Activated CD4-positive, alpha-beta T cell treated with anti-CD3 and anti-CD28 coated beads, Interleukin-2, amount 10 ng/mL, durations not matched to agents 24 days and 14 days (primary cell): ENCODE results near the gene CDH15. TPM values are rescaled to one million over a fixed set of nuclear protein-coding genes. Genes with fewer than 3 reads are reported as not detected.

Experiments used
- DNase-seq: peaks from one replicate; pipeline ENCODE4 v3.0.0; 2022
- H3K27ac Mint-ChIP-seq: one replicate; pipeline ENCODE4 v1.8.0; 2022; ENCODE audit warnings: mild to moderate bottlenecking, mixed read lengths
- H3K27me3 Mint-ChIP-seq: one replicate; pipeline ENCODE4 v1.8.0; 2022; ENCODE audit warnings: mixed read lengths
- H3K36me3 Mint-ChIP-seq: one replicate; pipeline ENCODE4 v1.8.0; 2022; ENCODE audit warnings: low read depth, mild to moderate bottlenecking, mixed read lengths
- H3K4me1 Mint-ChIP-seq: one replicate; pipeline ENCODE4 v1.8.0; 2021; ENCODE audit warnings: mixed read lengths
- H3K4me3 Mint-ChIP-seq: one replicate; pipeline ENCODE4 v1.8.0; 2022; ENCODE audit warnings: mild to moderate bottlenecking, moderate library complexity, mixed read lengths
- H3K9me3 Mint-ChIP-seq: one replicate; pipeline ENCODE4 v1.8.0; 2021; ENCODE audit warnings: mixed read lengths
- intact Hi-C: fragments of 100-400 bp; cut with micrococcal nuclease; formaldehyde crosslinking; loops from one replicate; pipeline ENCODE4 v1.15.1; 2023
- total RNA-seq: library from RNA; stranded (reverse); gene quantifications from 2 replicates; pipeline ENCODE4 v1.2.3, GENCODE V29; 2022

The CDH15 gene
- total RNA-seq, 1 donor from 2014 or later: not detected

GRCh38 chr16:89209522-89210044, 38.0 kb downstream of the CDH15 start:
- no peaks in the 10 kb centered on the region for H3K9me3 Mint-ChIP-seq
- H3K4me3 Mint-ChIP-seq: no peak overlapping the region
- DNase-seq: no peak
- H3K4me1 Mint-ChIP-seq: no peaks in the 10 kb centered on the region
- peaks cover 2% of the 10 kb centered on the region for H3K27me3 Mint-ChIP-seq
- intact Hi-C loops: loop anchor here (10.0 kb wide), 1 partner anchor 115 kb away; the partner anchor contains the start of gene ACSF3
- H3K27ac Mint-ChIP-seq: no peak overlapping the region
- H3K36me3 Mint-ChIP-seq: no peaks in the 10 kb centered on the region

GRCh38 chr16:89210165-89210903, 38.8 kb downstream of the CDH15 start:
- Mint-ChIP-seq H3K27ac (no peak overlapping the region), H3K27me3 (peaks cover 1% of the 10 kb centered on the region), H3K4me3 (no peak overlapping the region), H3K9me3 (no peaks in the 10 kb centered on the region), H3K4me1 (no peaks in the 10 kb centered on the region), H3K36me3 (no peaks in the 10 kb centered on the region)
- intact Hi-C loops: loop anchor here (10.0 kb wide), 1 partner anchor 116 kb away; the partner anchor contains the start of gene ACSF3
- no peak for DNase-seq

DNA sequence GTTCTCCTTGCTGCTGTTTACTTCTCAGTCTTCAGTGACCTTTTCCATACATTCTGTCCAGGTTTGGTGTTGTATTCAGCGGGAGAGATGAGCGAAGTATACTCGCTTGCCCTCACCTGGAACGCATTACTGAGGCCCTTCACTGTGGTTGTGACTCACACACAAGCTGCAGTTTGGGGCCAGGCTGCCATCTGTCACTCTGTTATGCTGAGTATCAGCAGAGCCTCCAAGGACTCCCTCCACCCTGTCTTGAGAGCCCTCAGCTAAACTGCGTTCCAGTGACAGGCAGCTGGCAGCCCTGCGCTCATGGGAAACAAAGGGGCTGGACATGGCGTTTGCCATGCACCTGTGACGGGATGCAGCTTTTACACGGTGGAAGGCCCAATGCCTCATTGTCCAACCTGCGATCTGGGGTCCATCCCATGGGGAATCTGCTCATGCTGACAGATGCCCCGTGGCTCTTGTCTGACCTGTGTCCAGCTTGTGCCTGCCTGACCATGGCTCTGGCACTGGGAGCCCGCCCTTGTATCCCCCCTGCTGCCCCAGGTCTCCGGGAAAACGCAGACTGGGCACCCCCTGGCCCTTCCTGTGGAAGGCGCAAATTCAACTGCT, 39.5 kb downstream of the CDH15 start:
- peaks cover 1% of the 10 kb centered on the region for H3K27me3 Mint-ChIP-seq
- H3K27ac Mint-ChIP-seq: no peak overlapping the region
- no peak for DNase-seq
- H3K9me3 Mint-ChIP-seq: no peaks in the 10 kb centered on the region
- no peaks in the 10 kb centered on the region for H3K4me1 Mint-ChIP-seq
- intact Hi-C loops: loop anchor here (10.0 kb wide), 1 partner anchor 116 kb away; the partner anchor contains the start of gene ACSF3
- H3K36me3 Mint-ChIP-seq: no peaks in the 10 kb centered on the region
- H3K4me3 Mint-ChIP-seq: no peak overlapping the region

- H3K9me3 Mint-ChIP-seq: no peaks in the 10 kb centered on the region
- peak overlapping the region; percentile 92 for H3K4me3 Mint-ChIP-seq
- intact Hi-C loops: loop anchor here (1.0 to 10.0 kb wide), 8 partner anchors 24 to 469 kb away; partner anchors contain the start of genes ACSF3, APRT, CDH15 and SPG7
- DNase-seq: peak; percentile 94
- H3K36me3 Mint-ChIP-seq: peaks cover 3% of the 10 kb centered on the region
- H3K4me1 Mint-ChIP-seq: peaks cover 16% of the 10 kb centered on the region
- peak overlapping the region; percentile 40 for H3K27ac Mint-ChIP-seq
- H3K27me3 Mint-ChIP-seq: peaks cover 2% of the 10 kb centered on the region
Measured at GRCh38 chr16:89216315-89217137, 45.0 kb downstream of the CDH15 start.

GRCh38 chr16:89217138-89217387, 45.5 kb downstream of the CDH15 start:
- H3K27me3 Mint-ChIP-seq: peaks cover 2% of the 10 kb centered on the region
- no peaks in the 10 kb centered on the region for H3K9me3 Mint-ChIP-seq
- peaks cover 7% of the 10 kb centered on the region for H3K36me3 Mint-ChIP-seq
- peak overlapping the region; percentile 92 for H3K4me3 Mint-ChIP-seq
- no peak for DNase-seq
- intact Hi-C loops: loop anchor here (1.0 to 10.0 kb wide), 5 partner anchors 23 to 470 kb away; partner anchors contain the start of genes ACSF3, APRT and SPG7
- peaks cover 16% of the 10 kb centered on the region for H3K4me1 Mint-ChIP-seq
- H3K27ac Mint-ChIP-seq: peak overlapping the region; percentile 40

GRCh38 chr16:89217388-89218191, 46.0 kb downstream of the CDH15 start, which contains the start of gene ZNF778:
ZNF778 (plus strand) TSS chr16:89217703; CDS start chr16:89221128, 3,425 bp downstream.
- Mint-ChIP-seq H3K9me3 (no peaks in the 10 kb centered on the region), H3K4me3 (peak within 1 kb of the TSS; percentile 92), H3K4me1 (peaks cover 16% of the 10 kb centered on the region), H3K27me3 (peaks cover 2% of the 10 kb centered on the region), H3K27ac (peak within 1 kb of the TSS; percentile 40), H3K36me3 (peaks cover 12% of the 10 kb centered on the region)
- intact Hi-C loops: loop anchor here (1.0 to 10.0 kb wide), 5 partner anchors 23 to 470 kb away; partner anchors contain the start of genes ACSF3, APRT and SPG7
- DNase-seq: peak; percentile 96

DNA sequence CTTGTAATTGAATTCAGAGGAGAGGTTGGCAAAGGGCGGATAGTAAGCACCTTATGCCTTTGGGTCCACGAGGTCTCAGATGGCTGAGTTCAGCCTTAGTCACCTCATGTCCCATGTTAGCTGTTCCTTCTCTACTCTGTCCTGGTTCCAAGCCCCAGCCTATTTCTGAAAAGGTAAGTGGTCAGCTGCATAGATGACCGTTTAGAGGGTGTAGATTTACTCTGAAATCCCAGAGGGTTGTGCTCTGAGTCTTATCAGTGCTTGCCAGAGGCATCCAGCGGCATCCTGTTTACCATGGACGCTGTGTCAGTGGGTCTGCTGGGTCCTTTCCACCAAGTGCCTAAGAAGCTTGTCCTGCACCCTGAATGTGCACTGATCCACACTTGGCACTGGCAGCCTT, 47.8 kb downstream of the CDH15 start:
- peaks cover 2% of the 10 kb centered on the region for H3K27me3 Mint-ChIP-seq
- intact Hi-C loops: loop anchor here (5.0 to 10.0 kb wide), 3 partner anchors 125 to 472 kb away; partner anchors contain the start of genes ACSF3 and APRT
- H3K27ac Mint-ChIP-seq: peak overlapping the region; percentile 6

GRCh38 chr16:89221604-89222003, 50.1 kb downstream of the CDH15 start:
- intact Hi-C loops: no loop called here
- Mint-ChIP-seq H3K9me3 (peaks cover 7% of the 10 kb centered on the region), H3K4me1 (peaks cover 12% of the 10 kb centered on the region), H3K27me3 (no peaks in the 10 kb centered on the region), H3K36me3 (peaks cover 46% of the 10 kb centered on the region), H3K27ac (no peak overlapping the region), H3K4me3 (no peak overlapping the region)
- no peak for DNase-seq

More for the DNA sequence above, 47.8 kb downstream of the CDH15 start:
- Mint-ChIP-seq H3K4me3 (peak overlapping the region; percentile 58), H3K4me1 (peaks cover 16% of the 10 kb centered on the region), H3K36me3 (peaks cover 24% of the 10 kb centered on the region), H3K9me3 (no peaks in the 10 kb centered on the region)
- DNase-seq: no peak

GRCh38 chr16:89222931-89223330, 51.4 kb downstream of the CDH15 start:
- Mint-ChIP-seq H3K36me3 (peaks cover 59% of the 10 kb centered on the region), H3K27me3 (no peaks in the 10 kb centered on the region), H3K4me3 (no peak overlapping the region), H3K27ac (no peak overlapping the region), H3K9me3 (peaks cover 16% of the 10 kb centered on the region), H3K4me1 (peaks cover 10% of the 10 kb centered on the region)
- intact Hi-C loops: no loop called here
- DNase-seq: no peak

DNA sequence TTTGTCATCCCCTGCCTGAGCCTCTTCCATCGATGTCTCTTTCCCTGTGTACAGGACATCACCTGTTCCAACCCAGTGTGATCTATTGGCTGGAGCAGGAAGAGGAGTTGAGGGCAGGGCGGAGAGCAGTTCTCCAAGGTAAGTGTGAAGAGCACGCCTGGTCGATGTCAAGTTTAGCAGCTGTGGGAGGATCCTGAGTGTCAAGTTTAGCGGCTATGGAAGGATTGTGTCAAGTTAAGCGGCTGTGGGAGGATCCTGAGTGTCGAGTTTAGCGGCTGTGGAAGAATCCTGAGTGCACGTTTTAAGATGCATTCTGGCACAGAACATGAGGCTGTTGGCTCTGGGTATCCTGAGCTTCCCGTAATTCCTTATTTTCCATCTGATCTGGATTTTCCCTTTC, 53.1 kb downstream of the CDH15 start:
- intact Hi-C loops: no loop called here
- no peak overlapping the region for H3K4me3 Mint-ChIP-seq
- peaks cover 22% of the 10 kb centered on the region for H3K9me3 Mint-ChIP-seq
- H3K27me3 Mint-ChIP-seq: no peaks in the 10 kb centered on the region
- DNase-seq: no peak
- H3K4me1 Mint-ChIP-seq: peaks cover 2% of the 10 kb centered on the region
- no peak overlapping the region for H3K27ac Mint-ChIP-seq
- H3K36me3 Mint-ChIP-seq: peaks cover 74% of the 10 kb centered on the region

- intact Hi-C loops: no loop called here
- Mint-ChIP-seq H3K27me3 (no peaks in the 10 kb centered on the region), H3K4me1 (peaks cover 2% of the 10 kb centered on the region), H3K27ac (no peak overlapping the region), H3K9me3 (peaks cover 33% of the 10 kb centered on the region), H3K4me3 (no peak overlapping the region), H3K36me3 (peaks cover 86% of the 10 kb centered on the region)
- no peak for DNase-seq
Measured at GRCh38 chr16:89230255-89230654, 58.7 kb downstream of the CDH15 start.

DNA sequence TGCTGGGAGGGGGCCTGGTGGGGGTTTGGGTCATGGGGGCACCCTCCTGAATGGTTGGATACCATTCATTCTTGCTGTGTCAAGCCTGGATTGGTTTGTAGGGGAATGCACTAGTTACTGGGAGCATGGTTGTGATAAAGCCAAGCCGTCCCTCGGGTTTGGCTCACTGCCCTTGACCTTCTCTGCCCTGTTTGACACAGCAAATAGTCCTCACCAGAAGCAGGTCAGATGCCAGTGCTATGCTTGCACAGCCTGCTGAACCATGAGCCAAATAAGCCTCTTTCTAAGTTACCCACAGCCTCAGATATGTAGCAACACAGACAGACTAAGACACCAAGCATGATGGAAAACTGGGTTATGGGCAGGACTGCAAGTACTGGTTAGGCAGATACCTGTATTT, 60.6 kb downstream of the CDH15 start:
- peaks cover 70% of the 10 kb centered on the region for H3K36me3 Mint-ChIP-seq
- DNase-seq: no peak
- intact Hi-C loops: no loop called here
- H3K27ac Mint-ChIP-seq: no peak overlapping the region
- H3K4me3 Mint-ChIP-seq: no peak overlapping the region
- H3K27me3 Mint-ChIP-seq: no peaks in the 10 kb centered on the region
- H3K9me3 Mint-ChIP-seq: peaks cover 23% of the 10 kb centered on the region
- peaks cover 2% of the 10 kb centered on the region for H3K4me1 Mint-ChIP-seq
